GM21825 (cell line): ENCODE results near the gene EXOC4.

Source experiments
- ATAC-seq: cut with Tn5 transposase; IDR thresholded peaks from one replicate; pipeline ENCODE4 v1.9.1; 2021; ENCODE audit warnings: mild to moderate bottlenecking, moderate library complexity; ENCODE audit not compliant: unreplicated experiment

EXOC4 gene

DNA sequence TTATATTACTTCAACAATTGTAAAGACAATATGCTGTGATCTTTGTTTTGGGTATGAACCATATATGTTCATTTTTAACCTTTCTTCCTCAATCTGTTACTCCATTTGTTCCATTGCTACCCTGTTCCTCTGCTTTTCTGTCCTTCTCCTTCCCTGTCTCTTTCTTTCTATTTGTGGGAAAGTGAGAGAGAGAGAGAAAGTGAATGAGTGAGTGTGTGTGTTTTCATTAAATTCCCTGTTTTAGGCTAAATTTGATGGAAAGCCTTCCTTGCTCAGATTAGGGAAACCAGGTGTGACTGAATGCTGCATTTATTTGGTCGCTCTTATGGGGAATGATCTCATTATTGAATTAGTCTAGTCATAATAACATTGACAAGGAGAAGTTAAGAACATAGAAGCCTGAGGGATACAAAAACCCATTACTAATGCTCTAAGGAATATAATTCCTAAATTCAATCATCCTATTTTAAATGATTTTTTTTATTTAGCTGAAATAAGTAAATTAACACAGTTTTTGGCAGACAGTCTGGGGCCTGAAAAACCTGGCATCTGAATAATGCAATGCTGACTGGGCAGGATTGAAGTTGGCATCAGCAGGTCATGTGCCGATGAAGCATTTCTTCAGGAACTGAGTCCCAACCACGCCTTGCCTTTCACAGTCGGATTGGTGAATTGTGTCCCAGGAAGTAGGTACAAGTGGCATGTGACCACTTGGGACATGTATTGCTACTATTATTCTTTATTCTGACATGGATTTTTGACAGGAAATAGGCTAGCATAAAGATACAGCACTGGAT, 756.6 kb downstream of the EXOC4 start:
- ATAC-seq, result no peak

DNA sequence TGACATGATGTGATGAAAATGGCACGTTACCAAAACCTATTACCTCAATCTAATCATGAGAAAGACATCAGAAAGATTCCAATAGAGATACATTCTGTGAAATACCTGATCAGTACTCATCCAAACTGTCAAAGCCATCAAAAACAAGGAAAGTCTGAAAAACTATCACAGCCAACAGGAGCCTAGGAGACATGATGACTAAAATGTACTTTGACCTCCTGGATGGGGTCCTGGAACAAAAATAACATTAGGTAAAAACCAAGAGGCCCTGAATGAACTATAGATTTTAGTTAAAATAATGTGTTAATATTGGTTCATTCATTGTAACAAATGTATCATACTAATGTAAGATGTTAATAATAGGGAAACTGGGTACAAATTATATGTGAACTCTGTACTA, 760.4 kb downstream of the EXOC4 start:
- no peak for ATAC-seq

DNA sequence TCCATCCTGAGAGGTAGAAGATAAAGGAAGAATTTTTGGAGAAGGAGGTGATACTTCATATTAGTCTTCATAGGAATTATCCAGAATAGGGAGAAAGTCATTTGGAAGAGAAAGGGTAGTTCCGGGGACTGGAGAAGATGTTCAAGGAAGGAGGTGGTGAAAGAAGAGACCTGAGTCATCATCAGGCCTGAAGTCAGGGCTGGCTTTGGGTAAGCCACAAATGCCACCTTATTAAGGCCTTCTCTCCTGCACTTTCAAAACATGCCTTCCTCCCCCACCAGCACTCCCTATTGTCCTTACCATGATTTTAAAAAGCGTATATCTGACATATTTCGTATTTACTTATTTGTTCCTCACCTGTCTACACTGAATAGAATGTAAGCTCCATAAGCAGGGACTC, 762.1 kb downstream of the EXOC4 start:
- ATAC-seq, result no peak

- ATAC-seq, result no peak
Observed at GRCh38 chr7:134016223-134016941, 763.5 kb downstream of the EXOC4 start.

DNA sequence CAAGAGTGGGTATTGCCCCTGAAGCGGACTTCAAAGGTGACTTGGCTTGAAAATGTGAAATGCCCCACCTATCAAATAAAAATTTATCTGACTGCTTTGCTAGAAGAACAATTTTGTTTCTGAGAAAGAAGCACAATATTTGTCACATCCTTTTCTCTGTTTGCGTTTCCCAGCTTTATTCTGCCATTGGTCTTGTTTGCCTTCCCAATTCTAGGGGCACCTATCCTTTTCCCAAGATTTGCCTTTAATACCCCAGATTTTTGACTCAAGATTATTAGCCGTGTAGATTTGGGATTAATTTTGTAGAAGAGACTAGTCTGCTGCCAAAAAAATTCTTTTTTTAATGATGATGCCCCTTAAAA, 764.0 kb downstream of the EXOC4 start:
- ATAC-seq, result no peak

DNA sequence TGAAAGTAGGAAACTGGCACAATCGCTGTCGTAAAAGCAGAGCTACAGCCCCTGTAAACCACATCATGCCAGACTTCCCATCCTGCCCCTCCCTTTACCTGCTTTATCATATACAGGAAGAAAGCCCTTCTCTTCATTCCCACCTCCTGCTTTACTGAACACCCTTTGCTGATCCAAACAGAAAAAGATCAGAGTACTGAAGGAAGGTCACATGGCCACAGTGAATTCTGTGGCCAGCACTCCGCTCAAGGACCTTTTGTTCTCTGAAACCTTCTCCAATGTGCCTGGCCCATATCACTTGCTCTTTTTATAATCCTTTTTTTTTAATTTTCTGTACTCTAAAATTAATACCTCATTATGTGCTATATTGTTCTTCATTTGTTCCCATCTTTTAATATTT, 765.4 kb downstream of the EXOC4 start:
- ATAC-seq, result no peak

DNA sequence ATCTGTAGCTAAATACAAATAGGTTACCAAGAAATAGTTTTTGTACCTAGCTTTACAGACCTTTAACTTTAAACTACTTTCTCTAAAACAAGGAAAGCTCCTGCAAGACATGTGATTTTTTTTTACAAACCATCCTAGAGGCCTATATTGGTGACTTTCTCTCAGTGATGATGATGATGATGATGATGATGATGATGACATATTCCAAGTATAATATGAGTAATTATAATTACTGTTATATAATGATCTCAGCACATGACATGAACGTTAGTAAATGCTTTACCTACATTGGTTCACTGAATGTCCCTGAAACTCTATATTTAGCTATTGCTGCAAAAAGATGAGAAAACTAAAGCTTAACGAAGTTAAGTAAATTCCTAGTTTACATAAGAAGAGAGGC, 766.4 kb downstream of the EXOC4 start:
- ATAC-seq, result no peak

GRCh38 chr7:134021836-134022235, 769.0 kb downstream of the EXOC4 start:
- no peak for ATAC-seq

GRCh38 chr7:134022286-134022911, 769.5 kb downstream of the EXOC4 start:
- ATAC-seq, result no peak

GRCh38 chr7:134024739-134025138, 771.9 kb downstream of the EXOC4 start:
- ATAC-seq, result no peak

DNA sequence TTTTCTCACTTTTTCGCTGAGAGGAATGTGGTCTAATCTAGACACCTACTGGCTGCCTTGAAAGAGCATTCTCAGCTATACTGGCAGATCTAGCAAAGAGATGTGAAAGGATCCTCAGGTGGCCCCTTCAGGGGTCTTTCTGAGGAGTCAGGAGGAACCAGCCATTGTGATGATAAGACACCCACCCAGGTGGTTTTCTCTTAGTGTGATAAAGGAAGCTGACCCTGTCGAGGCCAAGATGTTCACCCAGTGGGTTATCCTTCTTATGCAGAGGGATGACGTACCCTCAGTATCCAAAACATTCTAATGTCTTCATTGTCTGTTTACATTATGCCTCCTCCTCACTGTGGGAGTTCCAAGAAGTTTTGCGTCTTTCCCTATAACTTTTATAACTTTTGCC, 776.0 kb downstream of the EXOC4 start:
- ATAC-seq, result no peak

DNA sequence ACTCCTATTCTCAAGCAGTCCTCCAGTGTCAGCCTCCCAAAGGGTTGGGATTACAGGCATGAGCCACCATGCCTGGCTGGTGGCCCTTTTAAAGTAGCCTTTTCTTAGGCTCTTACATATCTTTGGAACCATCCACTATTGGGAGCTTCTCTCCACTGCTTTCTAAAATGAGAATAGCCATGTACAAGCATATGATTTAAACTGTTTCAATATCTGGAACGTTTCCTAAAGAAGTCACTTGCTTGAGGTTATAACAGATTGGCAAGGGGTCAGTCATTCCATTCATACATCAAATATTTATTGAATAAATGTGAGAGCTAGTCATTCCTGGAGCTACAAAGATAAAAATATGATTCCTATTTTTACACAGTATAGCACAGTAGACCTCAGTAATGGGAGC, 776.9 kb downstream of the EXOC4 start:
- no peak for ATAC-seq

GRCh38 chr7:134030460-134030865, 777.6 kb downstream of the EXOC4 start:
- no peak for ATAC-seq

DNA sequence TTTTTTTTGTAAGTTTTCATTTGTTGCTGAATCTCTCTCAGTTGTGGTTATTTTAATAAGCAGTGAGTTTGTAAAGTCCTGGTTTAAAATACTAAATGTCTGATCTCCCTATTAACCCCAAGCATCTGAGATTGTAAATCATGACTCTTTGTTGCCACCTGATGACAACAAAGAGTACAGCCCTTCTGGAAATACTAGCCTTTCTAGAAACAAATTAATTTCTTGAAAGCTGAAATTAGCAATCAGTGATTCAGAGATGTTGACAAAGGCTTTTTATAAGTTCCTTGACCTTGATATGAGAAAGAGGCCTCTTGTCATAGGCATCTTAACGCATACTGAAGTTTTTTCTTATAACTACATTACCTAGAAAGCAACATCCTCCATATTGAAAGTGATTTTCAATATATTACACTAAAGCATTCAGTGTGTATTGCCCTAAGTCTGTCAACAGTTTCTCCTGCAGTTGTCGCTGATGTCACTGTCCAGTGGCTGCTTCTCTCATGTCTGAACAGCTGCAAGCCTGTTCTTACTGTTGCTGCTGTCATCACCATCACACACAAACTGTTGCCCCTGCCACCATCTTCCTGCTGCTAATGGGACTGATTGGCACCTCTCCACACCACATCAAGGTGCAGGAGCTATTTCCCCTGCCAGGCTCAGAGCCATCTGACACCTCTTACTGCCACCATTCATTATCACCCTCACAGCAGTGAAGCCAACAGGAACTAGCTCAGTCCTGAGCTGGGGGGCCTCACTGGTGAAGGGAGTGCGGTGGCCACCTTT, 779.1 kb downstream of the EXOC4 start:
- no peak for ATAC-seq

- no peak for ATAC-seq
Observed at GRCh38 chr7:134034652-134035051, 781.8 kb downstream of the EXOC4 start.

DNA sequence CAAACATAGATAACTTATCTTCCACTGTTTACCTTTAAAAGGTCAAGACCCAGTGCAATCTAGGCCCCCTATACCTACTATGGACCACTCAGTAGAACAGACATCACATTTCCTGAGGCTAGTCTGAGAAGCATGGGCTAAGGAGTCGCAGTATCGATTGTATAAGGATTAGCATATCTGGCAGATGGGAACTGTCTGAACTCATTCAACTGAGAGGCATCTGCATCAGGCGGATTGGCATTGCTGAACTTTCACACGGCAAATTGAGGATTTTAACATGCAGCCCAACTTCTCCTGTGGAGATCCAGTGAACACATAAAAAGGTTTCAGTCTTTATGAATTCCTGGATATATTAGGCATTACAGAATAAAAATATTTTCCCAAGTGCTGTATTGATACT, 785.1 kb downstream of the EXOC4 start:
- ATAC-seq, result no peak

- ATAC-seq, result no peak
Observed at GRCh38 chr7:134040988-134041387, 788.1 kb downstream of the EXOC4 start.

GRCh38 chr7:134041477-134041876, 788.6 kb downstream of the EXOC4 start:
- no peak for ATAC-seq

- ATAC-seq, result no peak
Observed at GRCh38 chr7:134042307-134042706, 789.4 kb downstream of the EXOC4 start.

DNA sequence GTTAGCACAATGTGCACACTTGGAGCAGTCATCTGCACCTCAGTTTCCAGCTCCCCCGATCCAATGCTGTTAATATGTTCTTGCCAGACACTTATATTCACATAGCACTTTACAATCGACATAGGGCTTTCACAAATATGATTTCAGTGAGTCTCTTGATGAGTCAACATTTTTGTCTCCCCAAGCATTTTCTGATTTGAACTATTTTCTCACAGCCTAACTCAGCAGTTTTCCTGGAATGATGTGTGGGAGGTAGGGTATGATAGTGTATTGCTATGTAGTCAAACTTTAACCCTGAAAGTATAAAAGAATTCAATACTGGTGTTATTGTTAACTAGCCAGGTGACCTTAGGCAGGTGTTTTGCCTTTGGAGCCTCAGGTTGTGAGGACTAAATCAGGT, 791.8 kb downstream of the EXOC4 start:
- no peak for ATAC-seq

DNA sequence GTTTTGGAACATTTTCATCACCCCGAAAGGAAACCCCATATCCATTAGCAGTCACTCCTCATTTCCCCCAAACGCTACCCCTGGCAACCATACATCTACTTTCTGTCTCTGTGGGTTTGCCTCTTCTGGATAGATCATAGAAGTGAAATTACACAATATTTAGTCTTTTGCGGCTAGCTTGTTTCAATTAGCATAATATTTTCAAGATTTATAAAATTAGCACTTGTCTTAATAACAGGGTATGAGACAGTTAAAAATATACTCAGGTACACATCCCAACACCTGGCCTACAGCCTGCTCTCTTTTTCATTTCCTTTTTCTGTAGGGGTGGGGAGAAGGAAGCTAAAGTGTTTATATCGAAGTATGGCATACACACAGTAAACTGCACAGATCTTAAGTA, 792.8 kb downstream of the EXOC4 start:
- ATAC-seq, result no peak
